Measurements from ENCODE around the gene TRPV2. TPM values are rescaled to one million over a fixed set of nuclear protein-coding genes. Genes with fewer than 3 reads are reported as not detected.

Gene TRPV2
- total and polyA plus RNA-seq, 2 of the 4 experiments (the other 2 are of a cell fraction) = 30.8 to 32.8 TPM

DNA sequence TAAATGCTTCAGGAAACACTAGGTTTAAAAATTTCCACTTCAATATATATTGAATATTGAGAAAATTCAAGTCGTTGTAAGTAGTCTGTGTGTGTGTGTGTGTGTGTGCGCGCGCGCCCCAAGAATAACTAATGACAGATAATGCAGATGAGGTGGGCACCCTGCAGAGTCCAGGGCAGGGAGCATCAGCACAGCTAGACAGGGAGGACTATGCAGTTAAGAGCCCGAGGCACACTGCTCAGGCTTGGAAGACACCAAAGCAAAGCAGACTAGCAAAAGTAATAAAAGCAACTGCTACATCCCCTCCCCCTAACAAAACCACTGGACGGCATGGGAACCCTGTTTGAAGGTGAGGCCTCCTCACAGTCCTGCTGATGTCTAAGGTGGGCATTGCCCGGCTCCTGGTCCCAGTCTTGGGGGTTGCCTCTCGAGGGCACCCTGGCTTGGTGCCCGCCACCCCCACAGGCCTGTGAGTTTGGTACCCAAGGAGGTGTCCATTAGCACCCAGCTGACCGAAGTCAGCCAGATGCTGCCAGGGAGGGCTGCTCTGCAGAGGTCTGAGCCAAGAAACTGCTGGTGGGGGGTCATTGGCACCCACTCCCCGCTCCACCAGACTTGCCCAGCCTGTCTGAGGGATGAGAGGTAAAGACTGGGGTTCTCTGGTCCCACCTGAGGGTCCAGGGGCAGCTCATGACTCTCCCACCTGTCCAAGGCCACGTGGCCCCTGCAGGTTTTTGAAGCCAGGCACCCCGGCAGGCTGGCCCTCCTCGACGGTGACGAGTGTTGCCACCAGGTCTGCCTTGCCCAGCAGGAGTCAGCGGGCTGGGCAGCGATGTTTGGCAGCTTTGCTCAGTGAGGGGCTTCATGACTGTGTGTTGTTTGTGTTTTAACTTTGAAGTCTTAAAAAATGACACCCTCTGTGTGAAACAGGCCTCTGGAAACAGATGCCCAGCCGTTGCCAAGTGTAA is 58.0 kb downstream of the TRPV2 start:
- Histone ChIP-seq H3K56ac (ENCODE audit: extremely low read depth, insufficient read depth, low read length) (no peak overlapping the region), H3K27ac (ENCODE audit: insufficient read depth, low read length) (no peak overlapping the region), H2BK5ac (ENCODE audit: low read depth, low read length, poor library complexity, severe bottlenecking) (no peak overlapping the region), H3K36me3 (ENCODE audit: control insufficient read depth, insufficient read depth, low read length) (no peaks in the 10 kb centered on the region), H3K18ac (ENCODE audit: low read depth, low read length) (no peak overlapping the region), H3K23ac (ENCODE audit: low read depth, low read length) (no peak overlapping the region), H3K9ac (ENCODE audit: low read depth, low read length) (no peak overlapping the region), H4K20me1 (ENCODE audit: insufficient read depth, low read length) (no peaks in the 10 kb centered on the region), H4K5ac (ENCODE audit: low read depth, low read length) (no peak overlapping the region), H3K9me3 (ENCODE audit: control insufficient read depth, insufficient read depth, low read length) (no peaks in the 10 kb centered on the region), H3K79me1 (ENCODE audit: low read depth in 1 of 2, low read length in 2 of 2) (no peaks in the 10 kb centered on the region), H3K4me2 (ENCODE audit: low read depth, low read length) (no peak overlapping the region), H2BK15ac (ENCODE audit: low read depth, low read length) (no peak overlapping the region), H2BK20ac (ENCODE audit: low read depth, low read length) (no peak overlapping the region), H3K4ac (ENCODE audit: low read depth, low read length) (no peak overlapping the region; the same call in 1 of the 2 replicates), H4K8ac (ENCODE audit: low read depth in 2 of 2, low read length in 2 of 2) (no peak overlapping the region), H3K14ac (replicated peaks; ENCODE audit: low read depth, low read length) (no peak overlapping the region), H3K27me3 (ENCODE audit: control insufficient read depth, insufficient read depth, low read length) (no peaks in the 10 kb centered on the region), H3K4me1 (ENCODE audit: control insufficient read depth, insufficient read depth, low read length) (peaks cover 13% of the 10 kb centered on the region; the same call in 1 of the 2 replicates), H2BK120ac (ENCODE audit: low read depth, low read length) (no peak overlapping the region), H2AK5ac (ENCODE audit: low read depth, low read length) (no peak overlapping the region), H2AFZ (replicated peaks; ENCODE audit: low read length, poor library complexity) (no peak overlapping the region), H4K91ac (ENCODE audit: insufficient read depth, low read depth, low read length) (no peak overlapping the region), H3K4me3 (ENCODE audit: insufficient read depth, low read depth, low read length) (no peak overlapping the region), H3K9me1 (ENCODE audit: insufficient read depth, low read length) (0 out of 2 replicates have a peak, but pooled peaks cover 4% of the 10 kb centered on the region), H2AK9ac (replicated peaks; ENCODE audit: low read depth, low read length, poor library complexity) (no peak overlapping the region)
- ChIA-PET POLR2A (ENCODE audit: unreplicated experiment) (no interaction called here), CTCF (no interaction called here)
- DNase-seq (no peak), ATAC-seq (ENCODE audit: low read depth) (no peak)
- no peak for TF ChIP-seq RCOR1 (IDR thresholded peaks at IDR 0.05; ENCODE audit: insufficient replicate concordance, low read length)
- no peak for TF ChIP-seq NFE2L2 (IDR thresholded peaks at IDR 0.05; ENCODE audit: low read depth, low read length)
- no peak for TF ChIP-seq FOS (IDR thresholded peaks at IDR 0.05; ENCODE audit: low read depth, low read length)
- TF ChIP-seq MXI1 (IDR thresholded peaks at IDR 0.05; ENCODE audit: borderline replicate concordance, low read depth, low read length) = no peak
- TF ChIP-seq MAFK (IDR thresholded peaks at IDR 0.05; ENCODE audit: low read depth, low read length) = no peak
- TF ChIP-seq, protein P1, sequence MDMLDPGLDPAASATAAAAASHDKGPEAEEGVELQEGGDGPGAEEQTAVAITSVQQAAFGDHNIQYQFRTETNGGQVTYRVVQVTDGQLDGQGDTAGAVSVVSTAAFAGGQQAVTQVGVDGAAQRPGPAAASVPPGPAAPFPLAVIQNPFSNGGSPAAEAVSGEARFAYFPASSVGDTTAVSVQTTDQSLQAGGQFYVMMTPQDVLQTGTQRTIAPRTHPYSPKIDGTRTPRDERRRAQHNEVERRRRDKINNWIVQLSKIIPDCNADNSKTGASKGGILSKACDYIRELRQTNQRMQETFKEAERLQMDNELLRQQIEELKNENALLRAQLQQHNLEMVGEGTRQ (IDR thresholded peaks at IDR 0.05; ENCODE audit: low read depth, low read length) = no peak
- intact Hi-C loops (cut with micrococcal nuclease) (no loop called here), in situ Hi-C loops (cut with MboI; ENCODE audit: low sequenced_read_pairs) (no loop called here), dilution Hi-C loops (cut with HindIII; ENCODE audit: low sequenced_read_pairs, unreplicated experiment) (no loop called here)
- 93% methylated on average over 3 of the region's 20 CpGs; no CpG with 5 or more reads in 1 of the 2 experiments for WGBS, 2 experiments (ENCODE audit: extremely low coverage in 2 of 2, insufficient read length in 1 of 2)
- BruUV-seq (replicated peaks) = no TSS peak

All from IMR-90 (cell line).